GM18868 (cell line): Measurements from ENCODE around the gene GREB1L.

Experiments
- ATAC-seq: cut with Tn5 transposase; IDR thresholded peaks from one replicate; pipeline ENCODE4 v1.9.1; 2021; ENCODE audit warnings: mild to moderate bottlenecking, moderate library complexity; ENCODE audit not compliant: unreplicated experiment

Gene GREB1L

DNA sequence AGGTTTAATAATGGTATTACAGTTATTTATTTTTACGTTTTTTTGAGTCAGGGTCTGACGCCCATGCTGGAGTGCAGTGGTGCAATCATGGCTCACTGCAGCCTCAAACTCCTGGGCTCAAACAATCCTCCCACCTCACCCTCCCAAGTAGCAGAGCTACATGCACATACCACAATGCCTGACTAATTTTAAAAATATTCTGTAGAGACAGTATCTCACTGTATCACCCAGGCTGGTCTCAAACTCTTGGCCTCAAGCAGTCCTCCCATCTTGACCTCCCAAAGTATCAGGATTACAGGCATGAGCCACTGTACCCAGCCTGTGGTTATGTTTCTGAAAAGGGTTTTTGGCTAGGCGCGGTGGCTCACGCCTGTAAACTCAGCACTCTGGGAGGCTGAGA lies 237.7 kb downstream of the GREB1L start:
- ATAC-seq: no peak

DNA sequence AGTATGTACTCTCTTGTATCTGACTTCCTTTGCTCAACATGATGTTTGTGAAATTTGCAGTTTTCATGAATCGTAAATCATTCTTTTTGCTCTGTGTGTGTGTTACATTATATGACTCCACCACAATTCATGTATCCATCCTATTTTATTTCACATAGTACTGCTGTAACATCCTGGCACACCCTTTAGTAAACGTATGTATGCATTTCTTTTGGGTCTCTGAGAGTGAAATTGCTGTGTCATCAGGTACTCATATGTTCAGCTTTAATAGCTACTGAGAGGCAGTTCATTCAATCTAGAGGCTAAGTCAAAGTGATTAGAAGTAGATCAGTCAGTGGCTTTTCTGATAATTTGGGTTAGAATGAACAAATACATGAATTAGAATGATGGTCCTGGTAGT lies 239.7 kb downstream of the GREB1L start:
- no peak for ATAC-seq

GRCh38 chr18:21483051-21483450 lies 241.0 kb downstream of the GREB1L start:
- no peak for ATAC-seq

- ATAC-seq: peak; percentile 43
Observed at GRCh38 chr18:21484851-21485636, 243.0 kb downstream of the GREB1L start.

GRCh38 chr18:21486905-21487437 lies 244.9 kb downstream of the GREB1L start:
- no peak for ATAC-seq

GRCh38 chr18:21489119-21489750 lies 247.2 kb downstream of the GREB1L start:
- ATAC-seq: peak; percentile 47

DNA sequence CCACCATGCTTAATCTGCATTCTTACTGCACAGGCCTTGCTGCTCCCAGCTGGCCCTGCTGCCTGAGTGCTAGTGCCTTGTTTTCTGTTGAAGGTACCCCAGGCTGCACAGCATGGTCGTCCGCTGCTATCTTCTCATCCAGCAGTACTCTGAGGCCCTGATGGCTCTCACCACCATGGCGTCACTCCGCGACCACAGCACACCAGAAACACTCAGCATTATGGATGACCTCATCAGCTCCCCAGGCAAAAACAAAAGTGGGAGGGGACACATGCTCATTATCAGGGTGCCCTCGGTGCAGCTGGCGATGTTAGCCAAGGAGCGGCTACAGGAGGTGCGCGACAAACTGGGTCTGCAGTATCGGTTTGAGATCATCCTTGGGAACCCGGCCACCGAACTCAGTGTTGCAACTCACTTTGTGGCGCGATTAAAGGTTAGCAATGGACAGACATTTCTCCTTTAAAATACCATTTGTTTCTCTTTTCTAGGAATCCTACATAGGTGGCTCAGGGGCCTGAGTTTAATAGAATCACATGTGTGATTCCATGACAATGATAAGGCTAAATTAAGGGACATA lies 248.0 kb downstream of the GREB1L start:
- no peak for ATAC-seq

- ATAC-seq: no peak
Observed at GRCh38 chr18:21490748-21491147, 248.7 kb downstream of the GREB1L start.

GRCh38 chr18:21496277-21496835 lies 254.3 kb downstream of the GREB1L start:
- no peak for ATAC-seq

- no peak for ATAC-seq
Observed at GRCh38 chr18:21499997-21500396, 258.0 kb downstream of the GREB1L start.

DNA sequence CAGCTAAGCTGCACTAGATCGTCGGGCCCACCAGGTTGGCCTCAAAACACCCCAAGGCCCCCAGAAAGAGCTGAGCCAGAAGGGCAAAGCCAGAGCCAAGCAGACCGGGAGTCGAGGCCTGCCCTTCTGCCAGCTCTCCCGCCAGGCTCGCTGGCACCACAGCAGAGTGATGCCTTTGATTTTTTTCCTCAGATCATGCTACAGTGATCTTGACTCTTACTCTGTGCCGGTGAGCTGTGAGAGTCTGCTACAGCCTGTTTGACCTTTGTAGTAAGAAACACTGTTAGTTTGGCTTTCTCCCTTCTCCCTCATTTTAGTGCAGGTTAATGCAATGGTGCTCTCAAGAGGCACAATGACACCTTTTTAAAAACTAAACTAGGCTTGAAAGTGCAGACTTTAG lies 260.6 kb downstream of the GREB1L start:
- ATAC-seq: no peak

- ATAC-seq: no peak
Observed at GRCh38 chr18:21507913-21508701, 266.1 kb downstream of the GREB1L start.

DNA sequence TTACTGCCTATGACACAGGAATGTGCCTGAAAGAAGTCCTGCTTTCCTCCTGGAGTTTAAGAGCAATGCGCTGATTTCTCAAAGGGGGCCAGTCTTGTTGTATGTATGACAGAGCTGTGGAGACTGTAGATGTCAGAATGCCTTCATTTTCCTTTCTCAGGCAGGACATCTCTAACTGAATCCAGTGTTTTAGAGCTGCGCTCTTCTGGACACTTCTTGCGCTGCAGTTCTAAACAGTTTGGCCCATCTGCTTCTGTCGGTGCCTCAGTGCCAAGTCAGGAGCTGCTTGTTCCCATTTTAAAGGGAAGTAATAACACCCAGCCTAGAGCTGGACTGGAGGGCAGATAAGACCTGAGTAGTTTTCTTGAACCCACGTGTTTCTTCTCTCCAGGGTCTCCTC lies 267.0 kb downstream of the GREB1L start:
- no peak for ATAC-seq

- no peak for ATAC-seq
Observed at GRCh38 chr18:21513292-21513691, 271.3 kb downstream of the GREB1L start.

DNA sequence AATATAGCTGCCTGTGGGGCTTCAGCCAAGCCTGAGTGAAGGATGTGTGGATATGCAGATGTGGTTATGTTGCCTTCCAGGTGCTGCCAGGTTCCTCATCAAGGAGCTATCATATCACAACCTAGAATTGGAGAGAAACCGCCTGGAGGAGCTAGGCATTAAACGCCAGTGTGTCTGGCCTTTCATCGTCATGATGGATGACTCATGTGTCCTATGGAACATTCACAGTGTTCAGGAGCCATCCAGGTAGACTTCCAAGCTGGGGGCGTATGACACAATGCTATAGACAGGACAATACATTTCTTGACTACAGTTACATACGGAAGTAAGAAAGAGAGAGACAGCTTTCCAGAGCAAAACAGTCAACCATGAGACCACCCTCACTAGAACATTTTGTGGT lies 271.7 kb downstream of the GREB1L start:
- no peak for ATAC-seq

DNA sequence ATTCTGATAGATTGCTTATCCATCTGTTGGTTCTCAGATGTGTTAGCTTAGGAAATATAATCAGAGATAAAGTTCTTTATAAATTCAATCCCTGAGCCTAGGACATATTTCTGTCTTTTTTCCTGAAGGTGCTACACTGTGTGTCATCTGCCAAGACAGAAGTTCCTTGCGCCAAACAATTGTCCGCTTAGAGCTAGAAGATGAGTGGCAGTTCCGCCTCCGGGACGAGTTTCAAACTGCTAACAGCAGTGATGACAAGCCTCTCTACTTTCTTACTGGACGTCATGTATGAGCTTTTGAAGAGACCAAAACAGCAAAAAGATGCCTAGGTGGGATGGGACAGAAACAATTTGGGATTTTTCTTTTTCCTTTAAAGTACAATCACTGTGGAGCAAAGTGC lies 280.5 kb downstream of the GREB1L start:
- no peak for ATAC-seq

- no peak for ATAC-seq
Observed at GRCh38 chr18:21525916-21526315, 283.9 kb downstream of the GREB1L start.

DNA sequence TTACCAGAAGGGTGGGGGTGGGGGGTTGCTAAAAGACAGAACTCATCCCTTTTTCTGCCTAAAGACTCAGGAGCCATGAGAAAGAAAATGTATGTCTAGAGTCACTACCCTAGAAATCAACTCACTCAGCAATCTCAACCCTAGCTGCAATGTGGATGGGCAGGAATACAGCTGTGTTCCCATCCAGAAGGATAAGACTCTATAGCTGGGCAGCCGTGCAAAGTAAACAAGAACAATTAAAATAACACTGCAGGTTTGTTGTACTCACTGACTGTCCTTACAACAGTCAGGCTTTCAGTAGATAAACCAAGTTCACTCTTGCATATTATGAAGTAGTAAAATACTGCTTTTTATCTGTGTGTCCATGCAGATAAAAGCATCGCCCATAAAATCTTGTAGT lies 284.4 kb downstream of the GREB1L start:
- ATAC-seq: no peak

- no peak for ATAC-seq
Observed at GRCh38 chr18:21534327-21534726, 292.3 kb downstream of the GREB1L start.

DNA sequence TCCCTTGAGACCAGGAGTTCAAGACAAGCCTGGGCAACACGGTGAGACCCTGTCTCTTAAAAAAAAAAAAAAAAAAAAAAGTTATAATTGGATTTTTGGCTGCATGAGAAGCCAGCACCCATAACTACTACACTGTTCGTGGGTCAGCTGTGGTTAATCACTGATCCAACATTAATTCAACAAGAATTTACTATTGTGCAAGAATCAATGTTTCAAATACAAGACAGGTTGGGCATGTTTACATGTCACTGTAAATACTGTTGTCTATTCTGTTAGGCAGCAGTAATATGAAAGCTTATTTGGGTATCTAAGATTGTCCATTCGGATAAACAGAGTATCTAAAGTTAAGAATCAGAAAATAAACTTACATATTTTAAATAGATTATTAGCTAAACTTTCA lies 296.2 kb downstream of the GREB1L start:
- no peak for ATAC-seq

DNA sequence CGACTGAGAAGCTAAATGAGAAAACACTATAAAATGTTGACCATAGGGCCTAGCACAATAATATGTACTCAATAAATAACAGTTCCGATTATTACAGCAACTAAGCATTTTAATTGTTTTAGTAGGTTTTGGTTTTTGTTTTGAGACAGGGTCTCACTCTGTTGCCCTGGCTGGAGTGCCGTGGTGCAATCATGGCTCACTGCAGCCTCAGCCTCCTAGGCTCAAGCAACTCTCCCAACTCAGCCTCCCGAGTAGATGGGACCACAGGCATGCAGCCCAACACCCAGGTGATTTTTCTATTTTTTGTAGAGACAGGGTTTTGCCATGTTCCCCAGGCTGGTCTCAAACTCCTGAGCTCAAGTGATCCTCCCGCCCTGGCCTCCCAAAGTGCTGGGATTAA lies 304.4 kb downstream of the GREB1L start:
- ATAC-seq: no peak
